ENCODE data around the gene DGKQ.

The DGKQ gene

GRCh38 chr4:996030-996996, 22.9 kb upstream of the DGKQ start:
- ATAC-seq (replicated peaks) (no peak), DNase-seq (no peak)
- Mint-ChIP-seq H3K27me3 (peaks cover 30 to 57% of the 10 kb centered on the region in 2 donors), H3K27ac (no peak overlapping the region), H3K4me1 (ENCODE audit: low read depth in 2 of 2) (peaks cover 6 to 8% of the 10 kb centered on the region in 2 donors), H3K4me3 (peak overlapping the region in 1 of 2 donors; percentile 57), H3K36me3 (ENCODE audit: insufficient read depth) (peaks cover 4% of the 10 kb centered on the region), H3K9me3 (no peaks in the 10 kb centered on the region)

GRCh38 chr4:995311-996026, 22.1 kb upstream of the DGKQ start:
- peaks cover 29 to 50% of the 10 kb centered on the region in 2 donors for H3K27me3 Mint-ChIP-seq
- peaks cover 4% of the 10 kb centered on the region for H3K36me3 Mint-ChIP-seq (ENCODE audit: insufficient read depth)
- no peak overlapping the region for H3K27ac Mint-ChIP-seq
- no peak for DNase-seq
- peaks cover 6 to 8% of the 10 kb centered on the region in 2 donors for H3K4me1 Mint-ChIP-seq (ENCODE audit: low read depth in 2 of 2)
- no peak for ATAC-seq (replicated peaks)
- H3K4me3 Mint-ChIP-seq: no peak overlapping the region
- H3K9me3 Mint-ChIP-seq: no peaks in the 10 kb centered on the region

GRCh38 chr4:993111-994029, 20.0 kb upstream of the DGKQ start, which contains the start of gene SLC26A1:
TSS of gene SLC26A1 (minus strand) at chr4:993404. CDS start at chr4:991703, 1,701 bp downstream.
- Mint-ChIP-seq H3K9me3 (no peaks in the 10 kb centered on the region), H3K4me1 (ENCODE audit: low read depth in 2 of 2) (peaks cover 8 to 9% of the 10 kb centered on the region in 2 donors)

GRCh38 chr4:992297-993110, 19.1 kb upstream of the DGKQ start:
- H3K4me3 Mint-ChIP-seq: no peak overlapping the region

More at GRCh38 chr4:993111-994029, 20.0 kb upstream of the DGKQ start, which contains the start of gene SLC26A1:
- H3K27ac Mint-ChIP-seq: no peak within 1 kb of the TSS
- ATAC-seq (replicated peaks) (no peak), DNase-seq (no peak)
- peaks cover 11 to 29% of the 10 kb centered on the region in 2 donors for H3K27me3 Mint-ChIP-seq
- no peak within 1 kb of the TSS for H3K4me3 Mint-ChIP-seq
- H3K36me3 Mint-ChIP-seq (ENCODE audit: insufficient read depth): no peaks in the 10 kb centered on the region

GRCh38 chr4:991451-992296, 18.3 kb upstream of the DGKQ start:
- Mint-ChIP-seq H3K4me1 (ENCODE audit: low read depth in 2 of 2) (peaks cover 4 to 10% of the 10 kb centered on the region in 2 donors), H3K36me3 (ENCODE audit: insufficient read depth) (no peaks in the 10 kb centered on the region), H3K27me3 (peaks cover under 1 to 15% of the 10 kb centered on the region in 2 donors), H3K4me3 (no peak overlapping the region), H3K27ac (no peak overlapping the region), H3K9me3 (no peaks in the 10 kb centered on the region)
- DNase-seq (no peak), ATAC-seq (replicated peaks) (no peak)

More at GRCh38 chr4:992297-993110, 19.1 kb upstream of the DGKQ start:
- H3K36me3 Mint-ChIP-seq (ENCODE audit: insufficient read depth): no peaks in the 10 kb centered on the region
- peaks cover 5 to 22% of the 10 kb centered on the region in 2 donors for H3K27me3 Mint-ChIP-seq
- peaks cover 6 to 12% of the 10 kb centered on the region in 2 donors for H3K4me1 Mint-ChIP-seq (ENCODE audit: low read depth in 2 of 2)
- no peak for DNase-seq
- no peak for ATAC-seq (replicated peaks)
- no peaks in the 10 kb centered on the region for H3K9me3 Mint-ChIP-seq
- H3K27ac Mint-ChIP-seq: no peak overlapping the region

GRCh38 chr4:990746-991367, 17.5 kb upstream of the DGKQ start:
- DNase-seq: no peak
- no peak for ATAC-seq (replicated peaks)
- Mint-ChIP-seq H3K27ac (no peak overlapping the region), H3K4me1 (ENCODE audit: low read depth in 2 of 2) (peaks cover 4 to 14% of the 10 kb centered on the region in 2 donors), H3K9me3 (no peaks in the 10 kb centered on the region), H3K36me3 (ENCODE audit: insufficient read depth) (no peaks in the 10 kb centered on the region), H3K27me3 (peaks cover 0 to 7% of the 10 kb centered on the region in 2 donors), H3K4me3 (no peak overlapping the region)

- H3K9me3 Mint-ChIP-seq: no peaks in the 10 kb centered on the region
- H3K36me3 Mint-ChIP-seq (ENCODE audit: insufficient read depth): no peaks in the 10 kb centered on the region
- no peak overlapping the region for H3K4me3 Mint-ChIP-seq
- peaks cover 4 to 14% of the 10 kb centered on the region in 2 donors for H3K4me1 Mint-ChIP-seq (ENCODE audit: low read depth in 2 of 2)
- no peaks in the 10 kb centered on the region for H3K27me3 Mint-ChIP-seq
- no peak overlapping the region for H3K27ac Mint-ChIP-seq
- no peak for DNase-seq
- ATAC-seq (replicated peaks): no peak
These were observed 16.5 kb upstream of the DGKQ start for GRCh38 chr4:989722-990471.

- H3K36me3 Mint-ChIP-seq (ENCODE audit: insufficient read depth): no peaks in the 10 kb centered on the region
- peaks cover 4 to 14% of the 10 kb centered on the region in 2 donors for H3K4me1 Mint-ChIP-seq (ENCODE audit: low read depth in 2 of 2)
- H3K4me3 Mint-ChIP-seq: no peak overlapping the region
- no peaks in the 10 kb centered on the region for H3K9me3 Mint-ChIP-seq
- no peaks in the 10 kb centered on the region for H3K27me3 Mint-ChIP-seq
- ATAC-seq (replicated peaks) (no peak), DNase-seq (no peak)
- H3K27ac Mint-ChIP-seq: no peak overlapping the region
These were observed 15.7 kb upstream of the DGKQ start for GRCh38 chr4:988726-989721.

- DNase-seq (no peak), ATAC-seq (replicated peaks) (no peak)
- no peaks in the 10 kb centered on the region for H3K36me3 Mint-ChIP-seq (ENCODE audit: insufficient read depth)
- H3K4me1 Mint-ChIP-seq (ENCODE audit: low read depth in 2 of 2): peaks cover 5 to 14% of the 10 kb centered on the region in 2 donors
- H3K9me3 Mint-ChIP-seq: no peaks in the 10 kb centered on the region
- H3K27me3 Mint-ChIP-seq: no peaks in the 10 kb centered on the region
- H3K27ac Mint-ChIP-seq: peak overlapping the region in 1 of 2 donors; percentile 65
- H3K4me3 Mint-ChIP-seq: peak overlapping the region; percentile 82 to 89
These were observed 14.5 kb upstream of the DGKQ start for GRCh38 chr4:987624-988513.

Measured in effector memory CD8-positive, alpha-beta T cell (primary cell).